PC-9 (cell line): ENCODE data around the gene CKAP5.

ENCODE experiments used
- EZH2 ChIP-seq: fragments of 200-600 bp; sonication (generic); IDR thresholded peaks from 2 replicates; pipeline ENCODE4 v1.8.0; 2017; ENCODE audit warnings: antibody characterized with exemption, low read depth
- TF ChIP-seq, protein P1 (sequence below): fragments of 200-600 bp; sonication (generic); conservative IDR thresholded peaks from 2 replicates; pipeline ENCODE4 v1.6.1; 2017; ENCODE audit warnings: mixed run types, antibody characterized with exemption, mild to moderate bottlenecking, moderate library complexity

DNA sequence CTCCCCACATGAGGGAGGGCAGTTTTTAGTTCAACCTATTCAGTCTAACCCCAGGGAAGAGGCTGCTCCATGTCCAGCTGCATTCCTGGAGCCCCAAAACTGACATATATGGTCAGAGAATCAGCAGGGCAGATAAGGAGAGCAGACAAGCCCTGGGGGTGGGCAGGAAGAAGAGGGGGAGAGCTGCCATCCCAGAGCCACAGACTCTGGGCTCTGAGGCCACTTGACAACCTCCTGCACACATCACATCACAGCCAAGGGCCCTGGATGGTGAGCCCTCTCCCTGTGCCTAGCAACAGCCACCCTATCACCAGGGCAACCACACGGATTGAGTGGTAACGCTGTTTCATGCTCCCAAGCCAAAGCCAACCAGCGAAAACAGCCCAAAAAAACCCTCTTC is 148.8 kb downstream of the CKAP5 start:
- TF ChIP-seq, protein P1, sequence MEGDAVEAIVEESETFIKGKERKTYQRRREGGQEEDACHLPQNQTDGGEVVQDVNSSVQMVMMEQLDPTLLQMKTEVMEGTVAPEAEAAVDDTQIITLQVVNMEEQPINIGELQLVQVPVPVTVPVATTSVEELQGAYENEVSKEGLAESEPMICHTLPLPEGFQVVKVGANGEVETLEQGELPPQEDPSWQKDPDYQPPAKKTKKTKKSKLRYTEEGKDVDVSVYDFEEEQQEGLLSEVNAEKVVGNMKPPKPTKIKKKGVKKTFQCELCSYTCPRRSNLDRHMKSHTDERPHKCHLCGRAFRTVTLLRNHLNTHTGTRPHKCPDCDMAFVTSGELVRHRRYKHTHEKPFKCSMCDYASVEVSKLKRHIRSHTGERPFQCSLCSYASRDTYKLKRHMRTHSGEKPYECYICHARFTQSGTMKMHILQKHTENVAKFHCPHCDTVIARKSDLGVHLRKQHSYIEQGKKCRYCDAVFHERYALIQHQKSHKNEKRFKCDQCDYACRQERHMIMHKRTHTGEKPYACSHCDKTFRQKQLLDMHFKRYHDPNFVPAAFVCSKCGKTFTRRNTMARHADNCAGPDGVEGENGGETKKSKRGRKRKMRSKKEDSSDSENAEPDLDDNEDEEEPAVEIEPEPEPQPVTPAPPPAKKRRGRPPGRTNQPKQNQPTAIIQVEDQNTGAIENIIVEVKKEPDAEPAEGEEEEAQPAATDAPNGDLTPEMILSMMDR, result no peak
- no peak for TF ChIP-seq EZH2
